Panc1 (cell line): ENCODE measurements around the gene MARCHF9. TPM values are rescaled to one million over a fixed set of nuclear protein-coding genes. Genes with fewer than 3 reads are reported as not detected.

Source experiments
- ATAC-seq: fragments of 200-7000 bp; cut with Tn5 transposase; 2 replicates; pipeline ENCODE4 v1.9.1; 2020; ENCODE audit warnings: mild to moderate bottlenecking, moderate library complexity
- BruUV-seq: library from RNA; stranded (reverse); fragments of 400-500 nt; replicated peaks from 2 replicates; lab custom pipeline; 2021; lab: Mats Ljungman, UMichigan
- CTCF ChIA-PET: fragments of 300-600 bp; sonication (Branson Sonifier 250); formaldehyde crosslinking; loops from one replicate; lab custom pipeline; 2022; ENCODE audit warnings: antibody characterized with exemption; lab: Charles Lee
- POLR2A ChIA-PET: fragments of 300-600 bp; sonication (Branson Sonifier 250); formaldehyde crosslinking; loops from one replicate; lab custom pipeline; 2022; ENCODE audit warnings: antibody characterized with exemption; lab: Charles Lee
- DNase-seq: peaks from one replicate; pipeline ENCODE4 v3.0.0-alpha.2; 2010; ENCODE audit warnings: low read depth, low spot score
- H3K27ac ChIP-seq: 2 replicates; pipeline ENCODE4 v1.5.1; 2011; ENCODE audit warnings: mild to moderate bottlenecking, low read length, inconsistent platforms
- H3K27me3 ChIP-seq: fragments of 200-500 bp; sonication (Bioruptor generic); 2 replicates; pipeline ENCODE4 v1.6.0; 2014; ENCODE audit warnings: low read length, inconsistent platforms; ENCODE audit not compliant: control insufficient read depth, insufficient read depth
- H3K36me3 ChIP-seq: fragments of 200-500 bp; sonication (Bioruptor generic); 2 replicates; pipeline ENCODE4 v1.5.1; 2014; ENCODE audit warnings: inconsistent platforms, mild to moderate bottlenecking, low read length, moderate library complexity; ENCODE audit not compliant: control insufficient read depth, insufficient read depth
- H3K4me1 ChIP-seq: 2 replicates; pipeline ENCODE4 v1.5.1; 2011; ENCODE audit warnings: inconsistent platforms, mild to moderate bottlenecking, low read length, moderate library complexity; ENCODE audit not compliant: control insufficient read depth, insufficient read depth
- H3K4me3 ChIP-seq, 2 experiments: 2 replicates each; pipeline ENCODE4 v1.5.1; 2011 to 2012; ENCODE audit warnings: low read depth in 2 of 2, low read length in 2 of 2, mild to moderate bottlenecking in 2 of 2, inconsistent platforms in 1 of 2, moderate library complexity in 1 of 2
- H3K9me3 ChIP-seq: fragments of 200-500 bp; sonication (Bioruptor generic); 2 replicates; pipeline ENCODE4 v1.5.1; 2014; ENCODE audit warnings: low read depth, mild to moderate bottlenecking, inconsistent platforms, low read length, moderate library complexity; ENCODE audit not compliant: control insufficient read depth, insufficient read depth
- CTCF ChIP-seq: fragments of 450-650 bp; IDR thresholded peaks from 2 replicates; pipeline ENCODE4 v1.5.1; 2017; ENCODE audit warnings: mild to moderate bottlenecking
- POLR2AphosphoS5 ChIP-seq: IDR thresholded peaks from 2 replicates; pipeline ENCODE4 v1.6.1; 2012; ENCODE audit warnings: mild to moderate bottlenecking, low read depth, low read length, moderate library complexity
- SIN3A ChIP-seq: IDR thresholded peaks from 2 replicates; pipeline ENCODE4 v1.6.1; 2012; ENCODE audit warnings: low read depth, mild to moderate bottlenecking, low read length, moderate library complexity, borderline replicate concordance; ENCODE audit not compliant: insufficient read depth
- TCF7L2 ChIP-seq: IDR thresholded peaks from 2 replicates; pipeline ENCODE4 v1.6.1; 2011; ENCODE audit warnings: mild to moderate bottlenecking, low read depth, low read length, inconsistent platforms
- in situ Hi-C: cut with HindIII; loops from 2 replicates; pipeline ENCODE4 v1.10.0; 2016; ENCODE audit warnings: low sequenced_read_pairs, low pct_unique_long_range_greater_than_20kb
- intact Hi-C: fragments of 100-400 bp; cut with micrococcal nuclease; formaldehyde crosslinking; loops from one replicate; pipeline ENCODE4 v1.10.0; 2022; ENCODE audit not compliant: unreplicated experiment
- total RNA-seq: library from RNA; stranded (reverse); gene quantifications from one replicate; pipeline ENCODE4 v1.2.1, GENCODE V29; 2021; ENCODE audit not compliant: unreplicated experiment
- TF ChIP-seq, protein P1 (sequence below), 2 experiments: IDR thresholded peaks; 2 replicates each; pipeline ENCODE4 v1.6.1; 2011 to 2012; ENCODE audit warnings: low read depth in 2 of 2, control low read depth in 1 of 2, low read length in 1 of 2, mild to moderate bottlenecking in 1 of 2, moderate library complexity in 1 of 2; ENCODE audit not compliant: insufficient read depth in 1 of 2

The MARCHF9 gene
- total RNA-seq, 1 experiment from 2014 or later, result 2.3 TPM

GRCh38 chr12:57777367-57777766, 22.5 kb downstream of the MARCHF9 start:
- POLR2A ChIA-PET, result no interaction called here
- no TSS peak for BruUV-seq
- Histone ChIP-seq H3K4me1 (peaks cover 4% of the 10 kb centered on the region; the same call in 1 of the 2 replicates), H3K27ac (no peak overlapping the region), H3K27me3 (no peaks in the 10 kb centered on the region), H3K4me3 (no peak overlapping the region), H3K9me3 (no peaks in the 10 kb centered on the region), H3K36me3 (0 out of 2 replicates have a peak, but pooled peaks cover 2% of the 10 kb centered on the region)
- intact Hi-C loops, result no loop called here
- in situ Hi-C loops, result no loop called here
- DNase-seq (no peak), ATAC-seq (no peak)
- TF ChIP-seq CTCF, result no peak
- TF ChIP-seq POLR2AphosphoS5, result no peak
- TF ChIP-seq TCF7L2, result no peak
- no peak for TF ChIP-seq SIN3A
- CTCF ChIA-PET, result interaction anchor here (0.7 kb wide), 1 partner anchor 19 kb away, joined by 6 read pairs; no protein-coding TSS in a partner anchor

DNA sequence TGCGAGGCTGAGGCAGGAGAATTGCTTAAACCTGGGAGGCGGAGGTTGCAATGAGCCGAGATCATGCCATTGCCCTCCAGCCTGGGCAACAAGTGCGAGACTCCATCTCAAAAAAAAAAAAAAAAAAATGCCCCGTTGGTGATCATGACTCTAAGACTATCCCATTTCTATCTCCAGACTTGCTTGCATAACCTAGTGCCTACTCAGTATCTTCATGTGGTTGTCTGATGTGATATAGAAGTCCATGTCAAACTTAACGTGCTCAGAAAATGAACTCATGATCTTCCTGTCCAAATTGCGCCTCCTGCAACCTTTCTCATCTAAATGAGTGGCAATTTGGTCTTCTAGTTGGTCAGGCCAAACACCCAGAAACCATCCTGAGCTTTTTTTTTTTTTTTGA, 23.0 kb downstream of the MARCHF9 start:
- Histone ChIP-seq H3K9me3 (no peaks in the 10 kb centered on the region), H3K36me3 (peaks cover under 1% of the 10 kb centered on the region; the same call in 1 of the 2 replicates), H3K4me1 (peaks cover 4% of the 10 kb centered on the region; the same call in 1 of the 2 replicates), H3K27ac (no peak overlapping the region), H3K27me3 (no peaks in the 10 kb centered on the region), H3K4me3 (no peak overlapping the region)
- TF ChIP-seq TCF7L2 (no peak), POLR2AphosphoS5 (no peak), CTCF (no peak), SIN3A (no peak)
- TF ChIP-seq, protein P1, sequence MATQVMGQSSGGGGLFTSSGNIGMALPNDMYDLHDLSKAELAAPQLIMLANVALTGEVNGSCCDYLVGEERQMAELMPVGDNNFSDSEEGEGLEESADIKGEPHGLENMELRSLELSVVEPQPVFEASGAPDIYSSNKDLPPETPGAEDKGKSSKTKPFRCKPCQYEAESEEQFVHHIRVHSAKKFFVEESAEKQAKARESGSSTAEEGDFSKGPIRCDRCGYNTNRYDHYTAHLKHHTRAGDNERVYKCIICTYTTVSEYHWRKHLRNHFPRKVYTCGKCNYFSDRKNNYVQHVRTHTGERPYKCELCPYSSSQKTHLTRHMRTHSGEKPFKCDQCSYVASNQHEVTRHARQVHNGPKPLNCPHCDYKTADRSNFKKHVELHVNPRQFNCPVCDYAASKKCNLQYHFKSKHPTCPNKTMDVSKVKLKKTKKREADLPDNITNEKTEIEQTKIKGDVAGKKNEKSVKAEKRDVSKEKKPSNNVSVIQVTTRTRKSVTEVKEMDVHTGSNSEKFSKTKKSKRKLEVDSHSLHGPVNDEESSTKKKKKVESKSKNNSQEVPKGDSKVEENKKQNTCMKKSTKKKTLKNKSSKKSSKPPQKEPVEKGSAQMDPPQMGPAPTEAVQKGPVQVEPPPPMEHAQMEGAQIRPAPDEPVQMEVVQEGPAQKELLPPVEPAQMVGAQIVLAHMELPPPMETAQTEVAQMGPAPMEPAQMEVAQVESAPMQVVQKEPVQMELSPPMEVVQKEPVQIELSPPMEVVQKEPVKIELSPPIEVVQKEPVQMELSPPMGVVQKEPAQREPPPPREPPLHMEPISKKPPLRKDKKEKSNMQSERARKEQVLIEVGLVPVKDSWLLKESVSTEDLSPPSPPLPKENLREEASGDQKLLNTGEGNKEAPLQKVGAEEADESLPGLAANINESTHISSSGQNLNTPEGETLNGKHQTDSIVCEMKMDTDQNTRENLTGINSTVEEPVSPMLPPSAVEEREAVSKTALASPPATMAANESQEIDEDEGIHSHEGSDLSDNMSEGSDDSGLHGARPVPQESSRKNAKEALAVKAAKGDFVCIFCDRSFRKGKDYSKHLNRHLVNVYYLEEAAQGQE (IDR thresholded peaks at IDR 0.05; ENCODE audit: insufficient read depth in 1 of 2, low read depth in 2 of 2, low read length in 1 of 2), result no peak
- in situ Hi-C loops (no loop called here), intact Hi-C loops (no loop called here)
- ChIA-PET POLR2A (interaction anchor here (0.6 kb wide), 1 partner anchor 126 kb away, joined by 3 read pairs; no protein-coding TSS in a partner anchor), CTCF (interaction anchor here (0.7 kb wide), 1 partner anchor 18 kb away, joined by 6 read pairs; no protein-coding TSS in a partner anchor)
- DNase-seq, result no peak
- no peak for ATAC-seq
- BruUV-seq, result no TSS peak
